HepG2 (cell line): ENCODE measurements around the gene ARL8A. TPM values are rescaled to one million over a fixed set of nuclear protein-coding genes. Genes with fewer than 3 reads are reported as not detected.

ENCODE experiments used
- ATAC-seq: fragments of 200-7000 bp; cut with Tn5 transposase; 3 replicates; pipeline ENCODE4 v1.9.1; 2020; ENCODE audit warnings: mild to moderate bottlenecking, moderate library complexity
- BruUV-seq: library from RNA; stranded (reverse); fragments of 400-500 nt; replicated peaks from 2 replicates; lab custom pipeline; 2021; lab: Mats Ljungman, UMichigan
- CTCF ChIA-PET: fragments of 300-600 bp; formaldehyde crosslinking; extraction: SDS; loops from one replicate; lab custom pipeline; 2021; ENCODE audit warnings: low total read pairs, inconsistent platforms, low intra/inter-chr PET ratio; lab: Yijun Ruan, JAX
- POLR2A ChIA-PET: fragments of 350-600 bp; sonication (Branson Sonifier 250); formaldehyde crosslinking; loops from one replicate; lab custom pipeline; 2020; ENCODE audit warnings: antibody characterized with exemption, inconsistent platforms; lab: Yijun Ruan, JAX
- DNase-seq: peaks from one replicate; pipeline ENCODE4 v3.0.0-alpha.2; 2015; ENCODE audit warnings: low spot score
- FAIRE-seq: peaks from 3 replicates; lab custom pipeline; 2011; peaks lifted over from hg19 to GRCh38; lab: Jason Lieb, UNC
- H2AFZ ChIP-seq: one replicate; pipeline ENCODE4 v1.6.1; 2011; ENCODE audit warnings: low read length, inconsistent platforms
- H3K27ac ChIP-seq: fragments of 300-600 bp; 3 replicates; pipeline ENCODE4 v1.8.0; 2011; ENCODE audit warnings: mixed run types, mild to moderate bottlenecking, mixed read lengths, low read length, inconsistent platforms; ENCODE audit not compliant: insufficient read depth; ENCODE audit errors: extremely low read length
- H3K27me3 ChIP-seq, 2 experiments: fragments of 200-600 bp in 1 of 2; 2 replicates in 1 of 2; 3 replicates in 1 of 2; pipeline versions ENCODE4 v1.6.0 to v1.8.0; 2011; ENCODE audit warnings: low read length in 2 of 2, mild to moderate bottlenecking in 2 of 2, moderate library complexity in 2 of 2, inconsistent platforms in 1 of 2; ENCODE audit not compliant: insufficient read depth in 2 of 2, control insufficient read depth in 1 of 2
- H3K36me3 ChIP-seq, 2 experiments: fragments of 200-600 bp in 1 of 2; replicated peaks in 1 of 2; 2 replicates in 1 of 2; 3 replicates in 1 of 2; pipeline versions ENCODE4 v1.5.1 to v1.8.0; 2011; ENCODE audit warnings: low read length in 2 of 2, inconsistent platforms in 1 of 2; ENCODE audit not compliant: insufficient read depth in 2 of 2, control insufficient read depth in 1 of 2
- H3K4me1 ChIP-seq: 2 replicates; pipeline ENCODE4 v1.5.1; 2012; ENCODE audit warnings: low read length, inconsistent platforms; ENCODE audit not compliant: insufficient read depth
- H3K4me2 ChIP-seq: 2 replicates; pipeline ENCODE4 v1.6.0; 2011; ENCODE audit warnings: low read depth, low read length, inconsistent platforms
- H3K4me3 ChIP-seq, 3 experiments: fragments of 200-600 bp in 1 of 3; sonication (generic), shearing (Covaris generic) in 1 of 3; replicated peaks in 1 of 3; 2 replicates each; pipeline ENCODE4 v1.5.1; 2011 to 2016; ENCODE audit warnings: low read length in 3 of 3, inconsistent platforms in 2 of 3, low read depth in 2 of 3, mild to moderate bottlenecking in 2 of 3, control low read depth in 1 of 3, mixed read lengths in 1 of 3; ENCODE audit not compliant: insufficient read depth in 1 of 3
- H3K79me2 ChIP-seq: one replicate; pipeline ENCODE4 v1.6.1; 2011; ENCODE audit warnings: low read length, inconsistent platforms; ENCODE audit not compliant: insufficient read depth
- H3K9ac ChIP-seq: 2 replicates; pipeline ENCODE4 v1.6.0; 2011; ENCODE audit warnings: mild to moderate bottlenecking, low read depth, low read length, inconsistent platforms; ENCODE audit not compliant: insufficient read depth
- H3K9me3 ChIP-seq: 2 replicates; pipeline ENCODE4 v1.5.1; 2012; ENCODE audit warnings: mild to moderate bottlenecking, low read length
- H4K20me1 ChIP-seq: 2 replicates; pipeline ENCODE4 v1.6.0; 2011; ENCODE audit warnings: inconsistent platforms, mild to moderate bottlenecking, low read length, moderate library complexity; ENCODE audit not compliant: insufficient read depth
- CENPX ChIP-seq: sonication (generic); formaldehyde crosslinking; IDR thresholded peaks from 2 replicates; pipeline ENCODE4 v1.9.0; 2021; ENCODE audit warnings: mild to moderate bottlenecking, missing genetic modification reagents, moderate library complexity
- ETV5 ChIP-seq: IDR thresholded peaks from 2 replicates; pipeline ENCODE4 v1.6.1; 2018; ENCODE audit warnings: missing biosample characterization, missing genetic modification reagents, inconsistent platforms, borderline replicate concordance
- FIP1L1 ChIP-seq: fragments of 200-400 bp; formaldehyde crosslinking; IDR thresholded peaks from 2 replicates; pipeline ENCODE4 v1.6.1; 2018; ENCODE audit warnings: low read depth, mild to moderate bottlenecking, low read length, moderate library complexity, borderline replicate concordance; ENCODE audit not compliant: insufficient read depth
- FOXK2 ChIP-seq: fragments of 450-650 bp; IDR thresholded peaks from 2 replicates; pipeline ENCODE4 v1.6.1; 2016
- HIVEP1 ChIP-seq: sonication (generic); formaldehyde crosslinking; IDR thresholded peaks from 2 replicates; pipeline ENCODE4 v1.4.0; 2020; ENCODE audit warnings: mild to moderate bottlenecking, missing genetic modification reagents
- HNRNPL ChIP-seq: fragments of 200-400 bp; formaldehyde crosslinking; IDR thresholded peaks from 2 replicates; pipeline ENCODE4 v1.6.1; 2017; ENCODE audit warnings: mild to moderate bottlenecking, low read depth, low read length
- IKZF5 ChIP-seq: IDR thresholded peaks from 2 replicates; pipeline ENCODE4 v1.6.1; 2018; ENCODE audit warnings: missing genetic modification reagents, mild to moderate bottlenecking, missing compliant biosample characterization
- KDM5A ChIP-seq: fragments of 200-600 bp; sonication (generic); IDR thresholded peaks from 2 replicates; pipeline ENCODE4 v1.7.0; 2018; ENCODE audit warnings: antibody characterized with exemption, mild to moderate bottlenecking, low read length, borderline replicate concordance
- MED13 ChIP-seq: sonication (generic); formaldehyde crosslinking; IDR thresholded peaks from 2 replicates; pipeline ENCODE4 v1.5.0; 2020; ENCODE audit warnings: missing genetic modification reagents
- NKX3-1 ChIP-seq: sonication (generic); formaldehyde crosslinking; IDR thresholded peaks from 2 replicates; pipeline ENCODE4 v1.5.0; 2020; ENCODE audit warnings: missing genetic modification reagents
- PHF5A ChIP-seq: IDR thresholded peaks from one replicate; pipeline ENCODE4 v1.6.1; 2018; ENCODE audit warnings: low read depth, missing genetic modification reagents; ENCODE audit not compliant: unreplicated experiment
- POLR2A ChIP-seq, 2 experiments: IDR thresholded peaks; 2 replicates each; pipeline ENCODE4 v1.6.1; 2011; ENCODE audit warnings: low read depth in 2 of 2, low read length in 2 of 2, mild to moderate bottlenecking in 1 of 2, moderate library complexity in 1 of 2; ENCODE audit not compliant: insufficient read depth in 1 of 2
- RFXAP ChIP-seq: sonication (generic); formaldehyde crosslinking; IDR thresholded peaks from 2 replicates; pipeline ENCODE4 v1.4.0; 2020; ENCODE audit warnings: missing genetic modification reagents, borderline replicate concordance
- SNRNP70 ChIP-seq: fragments of 200-400 bp; formaldehyde crosslinking; IDR thresholded peaks from 2 replicates; pipeline ENCODE4 v1.6.1; 2017; ENCODE audit warnings: mild to moderate bottlenecking, low read depth, low read length, moderate library complexity
- SP5 ChIP-seq: IDR thresholded peaks from 2 replicates; pipeline ENCODE4 v1.6.1; 2016; ENCODE audit warnings: low read depth, borderline replicate concordance
- TBP ChIP-seq: sonication (generic); formaldehyde crosslinking; IDR thresholded peaks from 2 replicates; pipeline ENCODE4 v1.5.0; 2020; ENCODE audit warnings: missing genetic modification reagents
- YY1 ChIP-seq: IDR thresholded peaks from 2 replicates; pipeline ENCODE4 v1.6.1; 2011; ENCODE audit warnings: low read length, low read depth, moderate library complexity, mild to moderate bottlenecking; ENCODE audit not compliant: insufficient read depth, insufficient replicate concordance
- ZBTB25 ChIP-seq: IDR thresholded peaks from 2 replicates; pipeline ENCODE4 v1.6.1; 2018; ENCODE audit warnings: missing genetic modification reagents
- ZNF558 ChIP-seq: sonication (generic); formaldehyde crosslinking; IDR thresholded peaks from 2 replicates; pipeline ENCODE4 v1.9.0; 2022; ENCODE audit warnings: mild to moderate bottlenecking, missing genetic modification reagents, borderline replicate concordance
- ZNF713 ChIP-seq: sonication (generic); formaldehyde crosslinking; IDR thresholded peaks from 2 replicates; pipeline ENCODE4 v1.4.0; 2020; ENCODE audit warnings: mild to moderate bottlenecking, missing genetic modification reagents
- ZNF775 ChIP-seq: sonication (generic); formaldehyde crosslinking; IDR thresholded peaks from 2 replicates; pipeline ENCODE4 v1.4.0; 2020; ENCODE audit warnings: missing genetic modification reagents, mild to moderate bottlenecking, moderate library complexity, borderline replicate concordance
- WGBS: methylation state at CpG from one replicate; pipeline ENCODE4 v1.1.6; 2017; ENCODE audit warnings: low lambda C conversion rate; 5-methylcytosine and 5-hydroxymethylcytosine counted together
- in situ Hi-C: cut with HindIII; loops from 2 replicates; pipeline ENCODE4 v1.10.0; 2017; ENCODE audit warnings: low pct_unique_long_range_greater_than_20kb; ENCODE audit not compliant: extremely low pct_ligation_motif_present
- intact Hi-C: fragments of 100-400 bp; cut with micrococcal nuclease; formaldehyde crosslinking; loops from one replicate; pipeline ENCODE4 v1.10.0; 2022; ENCODE audit not compliant: unreplicated experiment
- polyA plus RNA-seq, 8 experiments: library from polyadenylated mRNA; depleted of rRNA in 3 of 8; stranded (reverse) in 7 of 8; unstranded in 1 of 8; fragments of >200 nt; fragmentation: Illumina TruSeq in 4 of 8; extraction: Trizol in 4 of 8; gene quantifications; 2 replicates each; pipeline versions ENCODE4 v1.2.1 to v1.2.3, GENCODE V29; 2011 to 2016; ENCODE audit warnings: low read depth in 4 of 8, missing spikeins in 1 of 8, mixed read lengths in 1 of 8; ENCODE audit not compliant: insufficient read depth in 1 of 8
- total RNA-seq, 5 experiments: library from RNA; depleted of rRNA; stranded (reverse); fragments of >200 nt; fragmentation: Illumina TruSeq; extraction: Trizol; gene quantifications; 2 replicates each; pipeline ENCODE4 v1.2.3, GENCODE V29; 2016; ENCODE audit warnings: low read depth in 1 of 5

Gene ARL8A
- total and polyA plus RNA-seq, 2 of the 13 experiments (the other 11 are each of a cell fraction or from before 2014, with no cell fraction given), result 2.7 to 23.4 TPM

- no peak for TF ChIP-seq ZBTB25 (CRISPR knock-in tag)
- TF ChIP-seq ETV5 (CRISPR knock-in tag), result no peak
- TF ChIP-seq TBP (CRISPR knock-in tag), result no peak
- no peak for TF ChIP-seq CENPX (CRISPR knock-in tag)
- no peak for TF ChIP-seq YY1
- no peak for TF ChIP-seq HNRNPL
Measured at GRCh38 chr1:202148391-202148790, 3.9 kb upstream of the ARL8A start (continued).

- H3K27ac ChIP-seq, result no peak overlapping the region
- no TSS peak for BruUV-seq
- H3K4me2 ChIP-seq, result no peak overlapping the region
- H3K79me2 ChIP-seq, result no peaks in the 10 kb centered on the region
- no peak for TF ChIP-seq HIVEP1 (CRISPR knock-in tag)
- TF ChIP-seq FIP1L1, result no peak
- no peak for TF ChIP-seq SNRNP70
- TF ChIP-seq ZNF713, result no peak
- no peak for TF ChIP-seq FOXK2
- no peak for TF ChIP-seq ZNF775
- no peak for TF ChIP-seq POLR2A (IDR thresholded peaks at IDR 0.05; ENCODE audit: insufficient read depth in 1 of 2, low read depth in 2 of 2, low read length in 2 of 2)
- TF ChIP-seq SP5 (CRISPR knock-in tag), result no peak
- no peak for TF ChIP-seq KDM5A
- TF ChIP-seq MED13 (CRISPR knock-in tag), result no peak
- TF ChIP-seq ZNF558 (CRISPR knock-in tag), result no peak
- TF ChIP-seq NKX3-1 (CRISPR knock-in tag), result no peak
- no peak for TF ChIP-seq RFXAP (CRISPR knock-in tag)
- no peak for TF ChIP-seq IKZF5 (CRISPR knock-in tag)
- TF ChIP-seq PHF5A (CRISPR knock-in tag), result no peak
- no peak overlapping the region for H3K4me3 ChIP-seq
- ATAC-seq (no peak), FAIRE-seq (no peak), DNase-seq (no peak)
- H3K9ac ChIP-seq, result no peak overlapping the region
- in situ Hi-C loops (no loop called here), intact Hi-C loops (no loop called here)
- H2AFZ ChIP-seq, result no peak overlapping the region
- CTCF ChIA-PET, result no interaction called here
- 67% methylated on average over 1 of the region's 3 CpGs for WGBS
- H3K9me3 ChIP-seq, result no peaks in the 10 kb centered on the region
- H3K4me1 ChIP-seq, result peaks cover 26% of the 10 kb centered on the region
- POLR2A ChIA-PET, result no interaction called here
- no peaks in the 10 kb centered on the region for H3K36me3 ChIP-seq
- peaks cover 8% of the 10 kb centered on the region; the same call in 1 of the 2 replicates for H4K20me1 ChIP-seq
- H3K27me3 ChIP-seq, result peaks cover 0 to 59% of the 10 kb centered on the region in 2 experiments; a peak in 4 of 5 replicates
Measured at GRCh38 chr1:202146993-202147392, 2.5 kb upstream of the ARL8A start.
